Measurements from ENCODE around the gene EZH2.

The EZH2 gene

DNA sequence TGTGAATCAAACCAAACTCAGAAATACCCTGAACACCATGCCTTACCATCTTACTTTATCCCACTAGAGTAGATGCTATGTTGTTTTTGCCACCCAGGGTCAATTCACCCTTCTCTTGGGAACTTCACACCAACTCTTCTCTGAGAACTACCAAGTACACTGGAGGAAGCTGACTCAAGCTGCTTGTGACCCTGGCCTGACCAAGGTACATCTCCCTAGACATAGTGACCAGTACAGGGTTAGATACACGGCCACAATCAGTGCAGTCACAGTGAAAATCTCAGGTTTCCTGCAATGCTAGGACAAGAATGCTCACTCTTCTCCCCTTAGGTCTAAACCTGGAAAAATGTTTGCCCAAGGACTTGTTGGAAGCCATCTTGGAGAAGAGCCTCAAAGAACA lies 31.8 kb downstream of the EZH2 start:
- no peak for DNase-seq

DNA sequence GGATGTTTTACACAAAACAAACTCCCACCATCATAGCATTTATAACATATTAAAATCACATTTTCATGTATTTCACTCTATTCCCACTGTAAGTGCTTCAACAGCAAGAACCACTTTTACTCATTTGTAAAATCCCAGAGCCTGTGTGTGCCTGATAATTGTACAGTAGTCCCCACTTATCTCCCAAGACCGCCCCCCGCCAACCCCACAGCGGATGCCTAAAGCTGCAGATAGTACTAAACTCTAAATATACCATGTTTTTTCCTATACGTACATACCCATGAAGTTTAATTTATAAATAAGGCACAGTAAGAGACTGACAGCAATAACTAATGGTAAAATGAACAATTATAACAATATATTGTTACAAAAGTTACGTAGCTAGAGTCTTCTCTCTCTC lies 33.5 kb downstream of the EZH2 start:
- DNase-seq, result no peak

DNA sequence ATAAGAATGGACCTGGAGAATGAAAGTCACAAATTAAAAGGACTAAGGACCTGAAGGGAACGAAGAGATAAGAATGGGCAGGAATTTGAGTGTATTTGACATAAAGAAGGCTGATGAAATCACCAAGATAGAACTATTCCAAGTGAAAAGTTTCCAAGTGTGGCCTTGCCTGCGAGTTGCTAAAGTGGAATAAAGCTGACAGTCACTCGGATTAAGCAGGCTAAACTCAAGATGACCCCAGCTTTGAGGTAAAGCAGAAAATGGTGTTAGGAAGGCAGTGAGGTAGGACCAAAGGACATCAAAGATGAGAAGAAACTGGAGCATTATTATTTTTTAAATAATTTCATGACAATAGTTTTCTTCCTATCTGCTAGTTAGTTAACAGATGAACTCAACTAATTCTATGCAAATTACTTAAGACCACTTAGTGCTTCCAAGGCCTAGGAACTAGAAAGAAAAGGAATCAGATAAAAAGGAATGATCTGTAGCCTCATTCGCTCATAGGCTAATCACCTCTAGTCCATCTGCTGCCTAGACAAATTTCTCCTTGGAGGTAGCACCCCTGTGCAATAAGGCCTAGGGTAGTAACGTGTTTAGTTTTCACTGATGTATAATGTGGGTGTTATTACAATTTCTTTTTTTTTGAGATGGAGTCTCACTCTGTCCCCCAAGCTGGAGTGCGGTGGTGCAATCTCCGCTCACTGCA lies 34.5 kb downstream of the EZH2 start:
- DNase-seq, result no peak

DNA sequence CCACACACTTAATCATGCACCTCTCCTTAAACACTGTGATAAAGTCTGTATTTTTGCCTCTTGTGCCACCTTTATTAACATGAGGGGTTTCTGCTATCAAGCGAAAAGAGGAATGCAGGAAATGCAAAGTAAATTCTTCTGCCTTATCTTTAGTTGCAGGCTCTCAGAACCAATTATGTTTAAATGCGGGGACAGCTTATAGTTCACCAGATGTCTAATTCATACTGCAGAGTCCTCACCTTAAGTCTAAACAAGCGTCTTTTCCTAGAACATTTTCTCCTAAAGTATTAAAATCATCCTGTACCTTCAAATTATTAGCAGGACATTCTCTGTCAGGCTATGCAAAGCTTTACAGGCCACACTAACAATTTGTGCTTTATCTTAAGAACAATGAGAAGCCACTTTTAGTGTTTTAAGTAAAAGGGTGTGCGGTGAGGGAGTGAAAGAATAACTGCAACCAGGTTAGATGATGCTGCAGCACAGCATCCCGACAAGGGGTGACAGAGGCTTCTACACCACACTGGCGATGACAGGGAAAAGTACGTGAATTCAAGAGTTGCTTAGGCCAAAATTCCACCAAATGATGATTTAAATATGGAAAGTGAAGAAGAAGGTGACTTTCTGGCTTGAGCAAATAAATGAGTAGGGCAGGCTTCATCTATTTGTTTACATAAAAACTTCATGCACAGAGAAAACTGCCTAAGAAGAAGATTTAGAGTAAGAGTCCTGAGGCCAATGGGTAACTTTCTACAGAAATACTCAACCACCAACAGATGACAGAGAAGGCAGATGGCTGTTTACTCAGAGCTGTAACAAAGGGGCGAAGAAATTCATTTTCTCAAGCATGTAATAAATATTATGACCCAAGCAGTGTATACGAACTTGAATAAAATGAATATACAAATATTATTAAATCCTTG lies 36.0 kb downstream of the EZH2 start:
- DNase-seq, result no peak

DNA sequence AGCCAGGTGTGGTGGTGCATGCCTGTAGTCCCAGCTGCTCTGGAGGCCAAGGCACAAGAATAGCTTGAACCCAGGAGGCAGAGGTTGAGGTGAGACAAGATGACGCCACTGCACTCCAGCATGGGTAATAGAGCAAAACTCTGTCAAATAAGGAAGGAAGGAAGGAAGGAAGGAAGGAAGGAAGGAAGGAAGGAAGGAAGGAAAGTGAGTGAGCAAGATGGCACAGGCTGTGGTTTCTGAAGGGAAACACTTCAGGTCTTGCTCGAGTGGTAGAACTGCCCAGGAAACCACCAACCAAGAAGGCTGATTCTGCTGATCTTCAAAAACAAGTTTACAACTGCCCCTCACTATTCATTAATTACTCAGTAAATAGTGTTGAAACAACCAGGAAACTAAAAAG lies 45.2 kb downstream of the EZH2 start:
- no peak for DNase-seq

DNA sequence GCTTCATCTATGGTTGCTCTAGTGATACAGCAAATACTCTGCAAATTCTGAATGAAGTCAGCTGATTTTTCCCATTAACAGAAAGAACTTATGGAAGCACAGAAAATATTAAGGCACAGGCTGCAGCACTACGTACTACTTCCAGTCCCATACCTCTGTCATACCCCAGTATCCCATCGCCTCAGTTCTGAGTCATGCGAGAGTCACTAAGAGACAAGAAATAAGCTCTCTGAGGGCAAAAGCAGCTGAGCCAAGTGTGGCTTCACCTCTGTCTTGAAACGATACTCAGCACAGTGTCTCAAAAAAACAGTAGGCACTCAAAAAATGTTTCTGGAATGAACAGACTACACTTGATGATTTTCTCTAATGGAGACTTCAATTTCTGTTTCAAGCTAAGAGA lies 48.2 kb downstream of the EZH2 start:
- DNase-seq, result no peak

DNA sequence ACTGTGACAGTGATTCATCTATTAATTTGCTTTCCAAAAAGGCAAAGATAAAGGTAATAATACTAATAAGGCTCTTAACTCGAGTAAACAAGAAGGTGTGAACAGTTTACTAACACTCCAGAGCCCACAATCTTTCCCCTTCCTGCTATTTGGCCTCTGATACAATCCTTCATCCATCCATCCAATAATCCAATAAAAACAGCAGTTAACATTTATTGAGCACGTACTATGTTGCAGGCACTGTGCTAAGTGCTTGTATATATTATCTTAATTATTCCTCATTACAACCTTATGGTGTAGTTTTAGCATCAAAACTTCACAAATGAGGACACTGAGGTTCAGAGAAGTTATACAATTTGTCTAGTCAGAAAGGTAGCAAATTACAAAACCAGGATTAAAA lies 49.5 kb downstream of the EZH2 start:
- DNase-seq, result no peak

DNA sequence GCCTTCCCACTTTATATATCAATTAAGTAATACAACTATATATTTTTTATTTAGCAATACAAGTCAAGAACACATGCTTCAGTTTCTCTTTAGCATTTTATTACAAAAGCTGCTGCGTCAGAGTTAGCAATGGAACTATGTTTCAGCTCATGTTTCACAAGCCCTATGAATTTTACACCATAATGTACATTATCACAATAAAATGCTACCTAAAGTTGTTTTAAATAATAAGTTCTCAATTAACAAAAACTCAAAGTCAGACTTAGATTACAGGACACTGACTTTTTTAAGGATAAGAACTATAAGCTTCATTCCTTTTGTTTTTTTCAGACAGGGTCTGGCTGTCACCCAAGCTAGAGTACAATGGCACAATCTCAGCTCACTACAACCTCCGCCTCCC lies 52.3 kb downstream of the EZH2 start:
- no peak for DNase-seq

DNA sequence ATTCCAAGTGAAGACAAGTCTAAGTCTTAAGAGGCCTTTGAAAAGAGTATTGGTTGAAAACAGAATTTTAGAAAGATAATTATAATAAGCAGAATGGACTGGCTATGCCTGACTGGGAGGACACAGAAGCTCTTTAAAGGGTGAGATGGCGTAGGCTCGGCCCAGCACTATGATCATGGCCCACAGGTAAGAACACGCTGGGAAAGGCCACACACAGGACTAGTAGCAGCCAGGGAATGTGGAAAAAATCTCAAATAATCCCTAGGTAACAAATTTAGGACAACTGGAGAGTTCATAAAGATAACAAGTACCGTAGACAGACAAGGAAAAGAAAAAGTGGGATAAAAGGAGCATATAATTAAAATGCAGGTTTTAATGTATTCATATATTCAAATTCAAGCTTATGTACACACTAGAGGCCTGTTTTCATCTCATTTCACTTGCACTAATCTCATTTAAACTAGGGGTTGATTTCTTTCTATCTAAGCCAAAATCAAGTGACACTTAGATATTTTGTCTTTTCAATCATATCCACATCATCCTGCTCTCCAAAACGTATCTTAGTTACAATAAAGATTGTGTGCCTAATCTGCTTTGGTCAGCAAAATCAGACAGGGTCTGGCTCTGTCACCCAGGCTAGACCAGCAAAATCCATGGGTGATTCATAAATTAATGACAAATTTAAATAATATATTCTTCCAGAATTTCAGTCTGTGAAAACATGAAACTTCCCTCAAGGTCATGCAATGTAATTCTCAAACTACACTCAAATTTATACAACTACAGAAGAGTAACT lies 53.0 kb downstream of the EZH2 start:
- DNase-seq, result no peak

DNA sequence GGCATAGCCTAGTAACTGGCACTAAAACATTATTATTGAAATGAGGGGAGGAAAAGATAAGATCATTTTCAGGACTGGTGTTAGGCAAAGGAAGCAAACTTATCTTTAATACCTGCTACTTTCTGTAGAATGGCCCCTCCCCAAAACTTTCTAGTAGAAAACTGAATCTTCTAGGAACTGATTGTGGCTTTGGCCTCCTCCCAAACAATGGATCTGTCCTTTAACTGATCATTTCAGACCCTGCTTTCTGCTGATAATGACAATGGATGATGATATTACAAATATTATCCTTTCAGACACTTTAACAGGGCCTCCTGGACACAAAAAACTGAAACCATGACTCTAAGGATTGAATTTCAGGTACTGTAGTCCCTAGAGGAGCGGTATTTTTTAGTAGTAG lies 55.1 kb downstream of the EZH2 start:
- DNase-seq, result no peak

DNA sequence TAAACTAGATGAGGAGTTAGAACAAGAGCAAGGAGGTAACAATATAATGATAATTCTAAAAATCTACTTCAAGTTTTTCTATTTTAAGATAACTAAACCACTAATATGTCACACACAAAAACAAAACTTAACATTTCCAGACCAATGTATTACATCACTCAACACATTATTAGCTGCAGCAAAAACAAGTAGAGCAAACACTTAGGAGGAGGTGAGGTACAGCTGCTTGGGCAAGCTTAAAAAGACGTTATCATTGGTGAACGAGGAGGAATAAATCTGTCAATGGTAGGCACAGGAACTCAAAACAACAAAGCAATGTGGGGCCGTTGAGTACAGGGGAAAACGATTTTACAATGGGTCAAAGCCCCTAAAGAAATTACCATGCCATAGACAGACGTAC lies 58.8 kb downstream of the EZH2 start:
- DNase-seq, result no peak

DNA sequence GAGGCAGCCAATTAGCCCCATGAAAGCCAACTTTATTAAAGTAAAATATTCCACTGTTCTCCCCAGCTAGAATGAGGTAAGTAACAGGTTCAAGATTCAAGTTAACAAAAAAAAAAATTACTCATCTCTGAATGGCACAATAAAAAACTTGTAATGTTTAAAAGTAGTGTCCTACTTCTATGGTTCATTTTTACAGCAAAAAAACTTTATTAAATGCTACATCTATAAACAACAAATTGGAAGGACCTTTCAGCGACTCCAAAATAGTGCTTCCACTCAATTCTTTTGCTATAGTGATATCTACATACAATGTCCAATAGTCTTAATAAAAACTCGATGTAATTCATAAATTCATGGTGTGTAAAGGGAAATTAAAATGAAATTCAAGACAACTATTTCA lies 59.2 kb downstream of the EZH2 start:
- no peak for DNase-seq

DNA sequence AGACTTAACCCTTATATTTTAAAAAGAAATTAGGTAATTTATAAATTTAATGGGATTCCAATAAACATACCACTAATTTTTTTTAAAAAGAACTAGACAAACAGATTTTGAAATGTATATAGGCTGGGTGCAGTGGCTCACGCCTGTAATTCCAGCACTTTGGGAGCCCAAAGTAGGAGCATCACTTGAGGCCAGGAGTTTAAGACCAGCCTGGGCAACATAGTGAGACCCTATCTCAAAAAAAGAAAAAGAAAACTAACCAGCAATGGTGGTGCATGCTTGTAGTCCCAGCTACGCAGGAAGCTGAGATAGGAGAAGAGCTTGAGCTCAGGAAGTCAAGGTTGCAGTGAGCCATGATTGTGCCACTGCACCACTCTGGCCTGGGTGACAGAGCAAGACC lies 62.7 kb downstream of the EZH2 start:
- DNase-seq, result no peak

DNA sequence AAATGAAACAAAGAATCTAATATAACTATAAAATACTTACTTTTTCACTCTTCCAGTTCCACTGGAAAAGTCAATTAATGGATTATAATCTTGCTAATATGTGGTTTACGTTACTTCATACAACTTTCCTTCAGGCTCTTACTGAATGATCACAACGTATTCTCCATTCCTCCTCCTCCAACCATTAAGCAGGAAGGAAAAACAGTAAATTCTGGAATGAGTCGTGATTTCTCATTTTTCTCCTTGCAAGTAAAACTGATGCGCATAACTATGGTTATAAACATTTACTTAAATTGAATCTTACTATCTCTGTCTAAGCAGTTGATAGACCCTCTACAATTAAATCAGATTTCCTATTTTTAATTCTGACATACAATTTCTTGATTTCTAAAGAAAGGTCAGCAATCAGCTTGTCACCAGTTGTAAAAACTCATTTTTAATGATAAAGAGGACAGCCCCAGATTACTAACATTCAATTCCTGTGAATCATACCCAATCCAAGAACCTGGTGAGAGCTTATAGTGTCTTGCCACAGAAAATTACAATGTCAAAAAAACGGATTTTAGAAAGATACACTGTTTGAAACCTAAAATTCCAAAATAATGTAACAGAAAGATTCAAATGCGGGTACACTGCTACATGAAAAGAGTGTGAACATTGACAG lies 64.3 kb downstream of the EZH2 start:
- no peak for DNase-seq

DNA sequence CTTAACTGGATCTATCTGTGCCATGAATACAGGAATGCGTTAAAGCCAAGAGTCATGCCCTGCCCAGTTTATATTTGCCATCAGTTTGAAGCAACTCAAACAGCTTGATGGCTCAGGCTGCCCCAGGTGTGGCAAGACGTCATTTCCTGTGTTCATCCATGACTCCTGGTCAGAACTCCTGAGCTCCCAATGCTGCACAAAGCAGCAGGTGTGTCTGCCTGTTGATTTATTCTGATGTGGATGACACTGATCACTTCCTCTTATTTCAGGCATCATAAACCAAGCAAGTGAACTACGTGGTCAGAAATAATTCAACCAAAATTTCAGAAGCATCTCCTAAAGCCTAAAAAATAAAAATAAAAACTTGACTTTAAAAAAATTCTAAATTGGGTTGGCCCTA lies 68.5 kb downstream of the EZH2 start:
- no peak for DNase-seq

DNA sequence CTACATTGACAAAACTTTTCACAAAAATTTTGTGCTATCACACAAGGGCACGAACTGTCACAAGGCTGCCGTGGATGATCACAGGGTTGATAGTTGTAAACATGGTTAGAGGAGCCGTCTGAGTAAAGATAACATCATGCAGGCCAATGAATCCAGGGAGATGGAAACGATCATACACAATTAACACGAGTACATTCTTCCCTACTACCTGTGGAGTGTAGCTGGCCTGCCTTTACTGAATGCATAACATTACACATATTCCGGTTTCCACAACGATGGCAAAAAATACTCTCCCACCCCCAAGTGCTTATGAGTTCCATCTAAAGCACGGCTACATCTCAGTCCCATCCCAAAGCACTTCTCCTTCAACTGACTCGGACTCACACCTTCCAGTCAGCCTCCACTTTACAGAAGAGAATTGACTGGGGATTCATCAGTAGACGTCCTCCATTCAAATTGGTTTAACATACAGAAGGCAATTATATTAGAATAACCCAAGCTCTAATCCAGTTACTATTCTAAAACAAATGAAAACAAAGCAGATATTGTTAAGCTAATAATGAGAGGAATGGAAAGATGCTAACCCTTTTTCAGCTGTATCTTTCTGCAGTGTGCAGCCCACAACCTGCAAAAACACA lies 69.0 kb downstream of the EZH2 start:
- DNase-seq, result no peak

DNA sequence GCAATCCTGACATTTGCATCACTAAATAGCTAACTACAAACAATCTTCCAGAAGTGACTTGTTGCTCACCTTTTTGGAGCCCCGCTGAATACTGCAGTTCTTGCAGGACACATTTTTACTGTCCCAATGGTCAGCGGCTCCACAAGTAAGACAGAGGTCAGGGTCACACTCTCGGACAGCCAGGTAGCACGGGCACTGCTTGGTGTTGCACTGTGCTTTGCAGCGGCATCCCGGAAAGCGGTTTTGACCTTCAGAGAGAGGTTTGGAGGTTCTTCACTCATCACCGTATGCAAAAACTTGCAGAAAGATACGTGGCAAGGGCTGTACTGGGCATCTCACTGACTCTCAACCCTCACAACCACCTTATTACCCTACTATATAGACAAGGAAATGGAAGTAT lies 70.2 kb downstream of the EZH2 start:
- no peak for DNase-seq

DNA sequence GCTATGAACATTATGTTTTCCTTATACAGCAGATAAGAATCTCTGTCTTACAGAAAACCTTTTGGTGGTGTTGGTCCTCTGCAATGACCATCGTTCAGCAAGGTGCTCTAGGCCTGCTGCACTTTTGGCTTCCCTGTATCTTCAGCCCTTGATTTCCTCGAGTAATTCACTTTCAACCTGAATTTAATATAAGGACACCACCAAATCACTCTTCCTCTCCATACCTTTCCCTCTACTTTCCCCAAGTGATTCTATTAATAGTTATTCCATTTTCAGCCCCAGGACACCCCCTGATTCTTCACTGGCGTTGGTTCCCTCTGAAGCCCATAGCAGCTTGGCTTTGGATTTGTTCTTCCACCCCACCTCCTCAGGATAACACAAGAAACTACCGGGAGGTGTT lies 72.2 kb downstream of the EZH2 start:
- DNase-seq, result no peak

DNA sequence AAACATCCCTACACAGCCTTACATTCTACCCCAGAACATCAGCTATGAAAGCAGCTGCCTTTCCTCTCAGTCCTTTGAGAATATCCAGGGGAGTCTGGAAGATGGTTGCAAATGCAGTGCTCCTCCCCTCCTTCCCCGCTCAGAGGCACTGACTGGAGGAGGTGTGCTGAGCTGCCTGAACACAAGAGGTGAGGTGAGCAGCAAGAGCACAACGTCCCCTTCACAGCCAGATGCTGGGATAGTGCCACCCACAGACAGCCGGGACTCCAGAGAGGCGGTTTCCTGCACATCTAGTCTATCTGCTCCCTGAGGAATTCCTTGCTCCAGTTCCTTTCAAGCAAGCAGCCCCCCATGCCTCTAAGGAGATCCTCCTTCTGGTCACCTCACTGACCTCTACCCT lies 74.2 kb downstream of the EZH2 start:
- no peak for DNase-seq

DNA sequence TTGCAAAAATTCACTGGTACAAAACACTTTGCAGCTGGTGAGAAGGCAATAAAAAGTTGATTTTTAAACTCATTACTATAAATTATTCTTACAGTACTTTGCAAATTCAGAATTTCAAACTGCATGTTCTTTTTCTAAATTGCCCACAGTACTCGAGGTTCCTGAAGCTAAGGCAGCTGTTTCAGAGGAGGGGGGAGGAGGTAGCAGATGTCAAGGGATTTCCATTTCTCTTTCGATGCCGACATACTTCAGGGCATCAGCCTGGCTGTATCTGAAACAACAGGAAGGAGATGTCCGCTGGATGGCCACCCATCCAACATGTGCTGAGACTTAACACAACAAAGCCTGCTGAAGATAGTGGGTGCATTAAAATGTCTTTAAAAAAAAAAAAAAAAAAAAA lies 76.7 kb downstream of the EZH2 start:
- DNase-seq, result no peak

DNA sequence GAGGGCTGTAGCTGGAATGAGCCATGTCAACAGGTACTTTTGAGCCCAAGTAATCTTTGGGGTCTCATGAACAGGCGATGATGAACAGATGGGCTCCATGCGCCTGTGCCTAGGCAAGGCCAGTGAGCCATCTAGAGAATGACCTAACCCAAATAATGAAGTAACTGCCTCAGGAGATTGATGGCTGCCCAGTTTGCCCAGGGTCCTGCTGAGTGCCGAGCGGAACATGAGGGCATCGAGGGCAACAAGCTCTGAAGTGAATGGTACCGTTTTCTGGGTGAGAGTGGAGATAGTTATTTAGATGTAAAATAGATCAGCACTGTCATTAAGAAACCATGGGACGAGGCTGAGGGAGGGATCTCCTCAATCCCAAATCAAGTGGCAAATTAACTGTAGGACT lies 77.9 kb downstream of the EZH2 start:
- DNase-seq, result no peak

DNA sequence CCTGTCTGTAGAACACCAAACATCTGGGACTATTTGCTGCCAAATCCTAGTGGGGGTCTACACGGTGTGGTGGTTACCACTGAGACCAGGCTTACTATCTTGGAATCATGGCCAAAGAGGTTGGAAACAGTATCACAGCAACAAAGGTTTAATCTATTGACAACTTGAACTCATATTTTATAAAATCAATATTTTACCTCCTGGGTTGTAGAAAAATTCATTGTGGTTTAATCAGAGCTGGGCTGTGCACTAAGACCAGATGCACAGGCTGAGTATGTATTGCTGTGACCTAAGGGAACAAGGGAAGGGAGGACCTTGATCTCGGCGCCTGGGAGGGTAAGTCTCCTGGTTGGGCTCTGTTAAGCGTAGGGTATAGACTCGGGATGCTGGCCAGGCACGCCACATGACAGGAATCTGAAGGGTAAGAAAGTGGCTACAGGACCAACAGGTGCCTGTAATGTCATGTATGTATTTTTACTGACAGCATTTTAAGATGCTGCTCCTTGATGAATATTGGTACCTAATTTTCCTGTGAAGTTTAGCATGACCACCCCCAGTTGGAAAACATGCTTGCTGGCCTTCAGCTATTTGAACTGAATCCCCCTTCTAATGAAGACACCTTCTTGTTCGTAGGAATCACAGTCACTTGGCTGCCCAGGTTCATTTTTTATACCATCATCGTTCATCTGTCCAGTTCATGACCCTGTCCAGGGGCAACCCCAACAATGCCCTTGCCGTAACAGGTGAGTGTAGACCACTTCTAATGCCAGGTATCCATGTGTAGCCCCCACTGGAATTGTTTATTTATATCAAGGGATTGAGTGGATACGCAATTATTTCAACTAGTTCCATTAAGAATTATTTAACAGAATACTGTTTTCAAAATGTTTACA lies 79.5 kb downstream of the EZH2 start:
- no peak for DNase-seq

Data from DMS79 (cell line).